HL-60 (cell line): ENCODE results near the gene RALA.

ENCODE experiments used
- DNase-seq, 2 experiments: peaks; one replicate each; pipeline ENCODE4 v3.0.0-alpha.2; 2010 to 2020; ENCODE audit warnings: low read depth in 1 of 2, low spot score in 1 of 2
- H3K27ac ChIP-seq: fragments of 250-450 bp; sonication (Bioruptor Pico); replicated peaks from 2 replicates; pipeline ENCODE4 v1.5.1; 2020; ENCODE audit warnings: mild to moderate bottlenecking, moderate library complexity
- H3K27me3 ChIP-seq: fragments of 250-450 bp; sonication (Bioruptor Pico); 2 replicates; pipeline ENCODE4 v1.5.1; 2021; ENCODE audit warnings: mild to moderate bottlenecking, moderate library complexity; ENCODE audit not compliant: insufficient read depth, poor library complexity, severe bottlenecking
- H3K4me3 ChIP-seq: replicated peaks from 2 replicates; pipeline ENCODE4 v1.5.1; 2011; ENCODE audit warnings: mild to moderate bottlenecking, control low read depth, low read length; ENCODE audit not compliant: insufficient read depth
- GABPA ChIP-seq: IDR thresholded peaks from 2 replicates; pipeline ENCODE4 v1.6.1; 2012; ENCODE audit warnings: low read depth
- POLR2AphosphoS5 ChIP-seq: IDR thresholded peaks from 2 replicates; pipeline ENCODE4 v1.6.1; 2012; ENCODE audit warnings: low read depth
- SPI1 ChIP-seq: IDR thresholded peaks from 2 replicates; pipeline ENCODE4 v1.6.1; 2012; ENCODE audit warnings: low read depth, mild to moderate bottlenecking, borderline replicate concordance
- TF ChIP-seq, protein P1 (sequence below): IDR thresholded peaks from 2 replicates; pipeline ENCODE4 v1.6.1; 2012; ENCODE audit warnings: low read depth; ENCODE audit not compliant: insufficient replicate concordance
- TF ChIP-seq, protein P2 (sequence below): IDR thresholded peaks from one replicate; pipeline ENCODE4 v1.5.1; 2011; ENCODE audit warnings: low read length, control low read depth, inconsistent platforms; ENCODE audit not compliant: insufficient read depth

RALA gene

DNA sequence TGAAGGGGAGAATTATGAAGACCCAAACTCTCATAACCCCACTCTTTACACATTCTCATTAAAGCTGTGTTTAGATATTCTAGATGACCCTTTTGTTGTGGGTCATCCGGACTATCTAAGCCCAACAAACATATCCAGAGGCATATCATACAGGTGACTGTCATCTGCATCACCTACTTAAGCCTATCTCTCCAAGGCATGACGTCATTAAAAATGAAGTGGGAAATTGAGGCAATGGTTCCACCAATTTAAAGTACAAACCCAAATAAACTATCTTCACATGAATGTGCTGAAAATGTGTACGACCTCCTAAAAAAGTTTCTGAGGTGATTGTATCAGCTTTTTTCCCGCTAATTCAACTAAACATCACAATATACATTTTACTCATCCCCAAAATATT, 4.5 kb upstream of the RALA start:
- TF ChIP-seq, protein P1, sequence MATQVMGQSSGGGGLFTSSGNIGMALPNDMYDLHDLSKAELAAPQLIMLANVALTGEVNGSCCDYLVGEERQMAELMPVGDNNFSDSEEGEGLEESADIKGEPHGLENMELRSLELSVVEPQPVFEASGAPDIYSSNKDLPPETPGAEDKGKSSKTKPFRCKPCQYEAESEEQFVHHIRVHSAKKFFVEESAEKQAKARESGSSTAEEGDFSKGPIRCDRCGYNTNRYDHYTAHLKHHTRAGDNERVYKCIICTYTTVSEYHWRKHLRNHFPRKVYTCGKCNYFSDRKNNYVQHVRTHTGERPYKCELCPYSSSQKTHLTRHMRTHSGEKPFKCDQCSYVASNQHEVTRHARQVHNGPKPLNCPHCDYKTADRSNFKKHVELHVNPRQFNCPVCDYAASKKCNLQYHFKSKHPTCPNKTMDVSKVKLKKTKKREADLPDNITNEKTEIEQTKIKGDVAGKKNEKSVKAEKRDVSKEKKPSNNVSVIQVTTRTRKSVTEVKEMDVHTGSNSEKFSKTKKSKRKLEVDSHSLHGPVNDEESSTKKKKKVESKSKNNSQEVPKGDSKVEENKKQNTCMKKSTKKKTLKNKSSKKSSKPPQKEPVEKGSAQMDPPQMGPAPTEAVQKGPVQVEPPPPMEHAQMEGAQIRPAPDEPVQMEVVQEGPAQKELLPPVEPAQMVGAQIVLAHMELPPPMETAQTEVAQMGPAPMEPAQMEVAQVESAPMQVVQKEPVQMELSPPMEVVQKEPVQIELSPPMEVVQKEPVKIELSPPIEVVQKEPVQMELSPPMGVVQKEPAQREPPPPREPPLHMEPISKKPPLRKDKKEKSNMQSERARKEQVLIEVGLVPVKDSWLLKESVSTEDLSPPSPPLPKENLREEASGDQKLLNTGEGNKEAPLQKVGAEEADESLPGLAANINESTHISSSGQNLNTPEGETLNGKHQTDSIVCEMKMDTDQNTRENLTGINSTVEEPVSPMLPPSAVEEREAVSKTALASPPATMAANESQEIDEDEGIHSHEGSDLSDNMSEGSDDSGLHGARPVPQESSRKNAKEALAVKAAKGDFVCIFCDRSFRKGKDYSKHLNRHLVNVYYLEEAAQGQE: no peak
- TF ChIP-seq, protein P2, sequence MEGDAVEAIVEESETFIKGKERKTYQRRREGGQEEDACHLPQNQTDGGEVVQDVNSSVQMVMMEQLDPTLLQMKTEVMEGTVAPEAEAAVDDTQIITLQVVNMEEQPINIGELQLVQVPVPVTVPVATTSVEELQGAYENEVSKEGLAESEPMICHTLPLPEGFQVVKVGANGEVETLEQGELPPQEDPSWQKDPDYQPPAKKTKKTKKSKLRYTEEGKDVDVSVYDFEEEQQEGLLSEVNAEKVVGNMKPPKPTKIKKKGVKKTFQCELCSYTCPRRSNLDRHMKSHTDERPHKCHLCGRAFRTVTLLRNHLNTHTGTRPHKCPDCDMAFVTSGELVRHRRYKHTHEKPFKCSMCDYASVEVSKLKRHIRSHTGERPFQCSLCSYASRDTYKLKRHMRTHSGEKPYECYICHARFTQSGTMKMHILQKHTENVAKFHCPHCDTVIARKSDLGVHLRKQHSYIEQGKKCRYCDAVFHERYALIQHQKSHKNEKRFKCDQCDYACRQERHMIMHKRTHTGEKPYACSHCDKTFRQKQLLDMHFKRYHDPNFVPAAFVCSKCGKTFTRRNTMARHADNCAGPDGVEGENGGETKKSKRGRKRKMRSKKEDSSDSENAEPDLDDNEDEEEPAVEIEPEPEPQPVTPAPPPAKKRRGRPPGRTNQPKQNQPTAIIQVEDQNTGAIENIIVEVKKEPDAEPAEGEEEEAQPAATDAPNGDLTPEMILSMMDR: no peak
- no peak for TF ChIP-seq GABPA
- TF ChIP-seq SPI1: no peak
- no peak for TF ChIP-seq POLR2AphosphoS5
- no peak overlapping the region for H3K4me3 ChIP-seq
- no peaks in the 10 kb centered on the region for H3K27me3 ChIP-seq
- DNase-seq: no peak
- no peak overlapping the region for H3K27ac ChIP-seq

DNA sequence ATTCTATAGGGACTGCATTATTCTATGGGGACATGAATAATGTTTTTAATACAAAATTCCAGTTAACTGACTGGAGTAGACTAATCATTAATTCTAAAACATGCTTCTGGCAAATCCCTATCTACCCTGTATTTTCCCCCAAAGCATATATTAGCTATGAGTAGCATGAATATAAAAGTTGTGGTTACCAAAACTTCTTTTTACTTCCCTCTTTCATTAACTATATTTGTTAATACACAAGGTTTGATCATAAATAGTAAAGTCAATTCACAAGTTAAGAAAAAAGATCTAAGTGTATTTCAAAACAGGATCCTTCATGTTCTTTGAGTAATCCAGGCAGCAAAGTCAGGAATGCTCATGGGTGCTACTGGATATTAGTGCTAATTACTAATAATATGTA, 2.9 kb upstream of the RALA start:
- H3K4me3 ChIP-seq: no peak overlapping the region
- no peak overlapping the region for H3K27ac ChIP-seq
- no peaks in the 10 kb centered on the region for H3K27me3 ChIP-seq
- no peak for DNase-seq
- no peak for TF ChIP-seq POLR2AphosphoS5
- no peak for TF ChIP-seq GABPA

DNA sequence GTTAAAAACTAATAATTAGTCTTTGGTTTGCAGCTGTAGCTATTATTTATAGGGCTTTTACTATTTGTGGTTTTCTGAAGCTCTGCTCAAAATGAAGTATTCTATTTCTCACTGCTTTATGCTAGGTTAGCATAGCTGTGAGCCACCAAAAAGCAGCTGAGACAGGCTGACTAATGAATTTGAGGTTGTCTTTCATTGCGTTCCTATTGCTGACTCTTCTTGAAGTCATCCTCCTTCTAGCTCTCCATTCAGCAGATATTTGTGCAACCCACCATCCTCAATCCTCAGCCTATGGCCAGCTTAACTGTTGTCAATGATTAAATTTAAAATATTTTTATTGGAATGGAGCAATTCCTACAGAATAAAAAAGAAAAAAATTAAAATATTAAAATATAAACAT, 2.1 kb upstream of the RALA start:
- no peak for DNase-seq
- TF ChIP-seq GABPA (no peak), SPI1 (no peak), POLR2AphosphoS5 (no peak)
- TF ChIP-seq, protein P1: no peak
- TF ChIP-seq, protein P2: no peak
- Histone ChIP-seq H3K27ac (peak overlapping the region; percentile 1; the same call in 1 of the 2 replicates), H3K4me3 (no peak overlapping the region), H3K27me3 (no peaks in the 10 kb centered on the region)

DNA sequence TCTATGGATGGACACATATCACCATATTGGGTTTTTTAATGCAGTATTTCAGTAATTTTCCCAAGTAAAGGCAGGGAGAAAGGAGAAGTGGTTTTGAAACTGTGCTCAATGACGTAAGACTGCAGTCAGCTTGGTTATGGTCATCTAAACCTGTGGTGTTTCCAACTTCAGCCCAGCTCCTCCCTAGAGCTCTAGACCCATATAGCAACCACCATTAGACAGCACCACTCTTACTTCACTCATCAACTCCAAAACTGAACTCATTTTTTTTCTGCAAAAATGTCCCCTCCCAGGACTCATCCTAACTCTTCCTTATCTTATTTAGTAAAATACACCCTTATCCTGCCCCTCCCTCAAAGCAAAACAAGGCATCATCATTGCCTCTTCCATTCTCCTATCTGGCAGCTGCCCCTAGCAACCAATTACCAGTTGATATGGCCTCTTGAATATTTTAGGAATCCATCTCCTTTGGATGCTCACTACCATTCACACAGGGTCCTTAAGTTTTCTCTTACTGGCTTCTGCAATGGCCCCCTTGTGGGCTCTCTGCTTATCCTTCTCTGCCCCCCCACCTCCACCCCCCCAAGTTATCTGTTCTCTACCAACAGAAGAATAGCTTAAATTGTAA, 1.5 kb upstream of the RALA start:
- no peaks in the 10 kb centered on the region for H3K27me3 ChIP-seq
- TF ChIP-seq POLR2AphosphoS5 (no peak; the same call in 1 of the 2 replicates), SPI1 (peak; percentile 94), GABPA (no peak)
- TF ChIP-seq, protein P1: no peak
- TF ChIP-seq, protein P2: no peak
- DNase-seq: peak; percentile 69 to 86
- no peak overlapping the region for H3K4me3 ChIP-seq
- H3K27ac ChIP-seq: peak overlapping the region; percentile 25; the same call in 1 of the 2 replicates
